ENCODE measurements around the gene VAT1L.
"Not testable (repeated sequence)": the region's sequence is repeated elsewhere in the genome, so short reads cannot be mapped to it uniquely, and the experiment has no call there.

VAT1L gene

DNA sequence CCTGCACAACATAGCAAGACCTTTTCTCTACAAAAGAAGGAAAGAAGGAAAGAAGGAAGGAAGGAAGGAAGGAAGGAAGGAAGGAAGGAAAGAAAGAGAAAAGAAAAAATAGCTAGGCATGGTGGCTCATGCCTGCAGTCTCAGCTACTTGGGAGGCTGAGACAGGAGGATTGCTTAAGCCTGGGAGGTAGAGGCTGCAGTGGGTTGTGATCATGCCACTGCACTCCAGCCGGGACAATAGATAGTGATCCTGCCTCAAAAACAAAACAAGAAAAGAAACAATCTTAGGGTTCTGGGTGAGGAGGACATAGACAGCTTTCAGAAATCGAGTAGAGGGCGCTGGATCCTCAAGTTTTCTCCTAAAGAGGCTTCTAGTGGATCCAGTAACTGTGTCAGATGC is 174.3 kb downstream of the VAT1L start:
- no peak for DNase-seq

DNA sequence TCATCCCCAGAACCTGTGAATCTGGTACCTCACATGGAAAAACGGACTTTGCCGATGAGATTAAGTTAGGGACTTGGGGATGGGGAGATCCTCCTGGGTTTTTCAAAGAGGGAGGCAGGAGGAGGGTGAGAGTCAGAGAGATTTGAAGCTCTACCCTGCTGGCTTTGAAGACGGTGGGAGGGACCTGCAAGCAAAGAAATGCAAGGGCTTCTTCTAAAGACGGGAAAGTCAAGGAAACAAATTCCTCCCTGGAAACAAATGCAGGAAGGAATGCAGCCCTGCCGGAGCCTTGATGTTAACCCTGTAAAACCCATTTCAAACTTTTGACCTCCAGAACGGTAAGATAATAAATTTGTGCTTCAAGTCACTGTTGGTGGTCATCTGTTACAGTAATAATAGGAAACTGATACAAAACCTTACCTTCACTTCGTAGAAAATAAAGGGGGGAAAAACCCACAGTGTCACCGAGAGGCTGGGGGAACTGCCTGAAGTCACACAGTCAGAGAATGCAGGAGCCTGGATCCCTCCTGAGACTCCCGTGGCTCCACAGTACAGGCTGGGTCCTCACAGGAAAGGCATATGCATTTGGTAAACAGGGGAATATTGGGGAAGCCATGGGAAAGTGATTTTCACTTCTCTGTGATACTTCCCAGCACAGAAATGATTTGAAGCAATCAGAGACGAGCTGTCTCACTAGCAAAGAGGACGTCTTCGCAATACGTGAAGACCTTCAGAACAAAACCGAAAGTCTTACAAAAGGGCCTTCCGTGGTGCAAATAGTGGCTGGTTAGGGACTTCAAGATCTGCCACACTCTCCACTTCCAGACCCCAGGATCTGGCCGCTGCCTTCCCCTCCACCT is 175.1 kb downstream of the VAT1L start:
- DNase-seq: no peak

DNA sequence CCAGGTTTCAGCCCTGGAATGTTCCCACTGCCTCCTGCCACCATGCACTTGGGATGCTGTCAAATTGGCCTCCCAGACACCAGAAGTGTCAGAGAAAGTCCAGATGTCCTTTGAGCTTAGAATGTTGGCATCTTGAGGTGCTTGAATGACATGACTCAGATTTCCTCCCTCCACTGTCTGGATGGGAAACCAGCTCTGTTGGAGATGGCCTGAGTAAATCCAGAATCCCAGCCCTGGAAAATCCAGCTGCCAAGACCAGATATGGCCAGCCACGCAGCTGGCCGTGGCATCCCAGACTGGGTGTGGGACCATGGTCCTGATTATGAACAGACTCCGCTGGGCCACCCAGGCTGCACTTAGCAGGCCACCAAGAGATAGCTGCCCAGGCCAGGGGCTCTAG is 177.0 kb downstream of the VAT1L start:
- no peak for DNase-seq

DNA sequence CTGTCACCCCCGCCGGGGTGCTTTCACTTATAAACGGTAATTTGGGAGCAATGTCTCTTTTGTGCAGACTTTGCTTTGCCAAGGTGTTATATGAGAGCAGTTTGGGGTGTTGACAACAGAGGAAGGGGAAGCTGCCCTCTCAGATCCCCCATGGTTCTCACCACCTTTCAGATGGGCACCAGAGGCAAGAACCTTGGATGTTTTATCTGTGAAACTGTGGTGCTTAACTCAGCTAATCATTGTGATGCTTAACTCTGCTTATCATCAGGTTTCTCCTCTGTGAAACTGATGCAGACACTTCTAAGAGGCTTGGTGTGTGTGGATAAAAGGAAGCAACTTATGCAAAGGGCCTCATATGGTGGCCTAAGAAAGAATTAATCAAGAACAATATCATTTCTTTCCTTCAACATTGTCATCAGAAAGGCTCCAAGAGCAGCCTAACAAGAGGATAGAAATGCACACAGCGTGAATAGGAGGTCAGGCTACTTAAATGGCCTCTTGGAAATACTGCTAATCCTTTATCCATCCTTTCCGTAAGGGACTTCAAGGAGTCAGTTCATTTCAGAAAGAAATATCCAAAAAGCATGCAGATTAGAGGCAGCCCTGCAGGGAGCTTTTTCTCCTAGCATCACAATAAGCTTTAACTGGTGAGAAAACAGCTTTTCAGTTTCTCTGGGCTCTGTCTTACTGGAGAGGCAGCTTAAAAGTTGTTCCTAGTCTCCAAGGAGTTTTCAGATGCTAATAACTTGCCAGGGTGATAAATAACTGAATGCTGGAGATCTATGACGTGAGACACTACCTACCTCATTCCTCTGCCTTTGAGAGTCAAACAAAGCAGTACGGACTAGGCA is 178.9 kb downstream of the VAT1L start:
- no peak for DNase-seq

DNA sequence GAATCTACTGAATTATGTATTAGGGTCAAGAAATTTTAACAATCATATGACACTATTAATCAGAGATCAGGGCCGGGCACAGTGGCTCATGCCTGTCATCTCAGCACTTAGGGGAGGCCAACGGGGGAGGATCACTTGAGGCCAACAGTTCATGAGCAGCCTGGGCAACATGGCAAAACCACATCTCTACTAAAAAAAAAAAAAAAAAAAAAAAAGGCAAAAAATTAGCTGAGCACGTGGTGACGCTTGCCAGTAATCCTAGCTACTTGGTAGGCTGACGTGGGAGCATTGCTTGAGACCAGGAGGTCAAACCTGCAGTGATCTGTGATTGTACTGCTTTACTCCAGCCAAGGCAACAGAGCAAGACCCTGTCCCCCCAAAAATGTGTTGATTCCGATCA is 181.5 kb downstream of the VAT1L start:
- DNase-seq: no peak

DNA sequence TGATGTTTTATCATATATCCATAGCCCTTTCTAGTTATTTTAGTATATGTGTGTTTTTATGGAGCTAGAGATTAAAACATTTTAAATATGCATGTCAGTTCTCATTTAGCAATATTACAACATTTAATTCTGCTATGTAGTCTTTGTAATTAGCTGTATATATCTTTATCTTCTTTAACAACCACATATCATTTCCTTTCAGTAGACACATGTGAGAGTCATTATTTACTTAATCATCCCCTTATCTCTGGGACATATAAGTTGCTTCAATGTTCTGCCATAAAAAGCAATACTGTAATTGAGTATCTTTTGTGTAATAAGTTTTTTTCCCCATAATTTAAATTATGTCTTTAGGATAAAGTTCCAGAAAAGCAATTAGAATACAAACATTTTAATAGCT is 182.0 kb downstream of the VAT1L start:
- DNase-seq: no peak

DNA sequence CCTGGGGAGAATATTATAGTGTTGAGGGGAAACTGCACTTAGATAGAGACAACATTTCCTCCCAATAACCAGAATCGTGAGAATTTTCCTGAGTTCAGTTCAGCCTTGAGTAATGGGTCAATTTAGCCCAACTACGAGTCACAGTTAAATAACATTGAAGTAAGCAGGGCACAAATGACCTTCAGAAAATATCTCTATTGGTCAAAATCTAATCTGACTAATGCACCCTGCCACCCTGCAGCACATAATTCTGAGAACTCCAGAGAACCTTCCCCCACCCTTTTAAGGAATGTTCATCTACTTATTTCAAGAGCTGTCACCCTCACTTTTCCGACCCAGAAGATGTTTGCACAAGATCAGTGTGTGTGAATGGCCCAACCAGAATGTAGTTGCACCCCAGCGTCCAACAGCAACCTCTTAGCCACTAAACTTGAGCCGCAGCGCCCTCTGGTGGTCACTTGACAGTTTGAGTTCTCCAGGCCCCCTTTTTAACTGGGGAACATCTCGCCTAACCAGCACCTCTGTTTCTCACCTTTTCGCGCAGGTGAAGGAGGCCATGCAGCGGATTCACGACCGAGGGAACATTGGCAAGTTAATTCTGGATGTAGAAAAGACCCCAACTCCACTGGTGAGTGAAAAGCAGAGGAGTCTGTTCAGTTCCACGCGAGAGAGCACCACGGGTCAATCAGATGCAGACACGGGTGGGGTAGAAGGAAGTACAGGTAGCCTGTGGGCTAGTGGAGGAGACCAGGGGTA is 183.1 kb downstream of the VAT1L start:
- DNase-seq: peak; percentile 66 to 87 (median 74)

DNA sequence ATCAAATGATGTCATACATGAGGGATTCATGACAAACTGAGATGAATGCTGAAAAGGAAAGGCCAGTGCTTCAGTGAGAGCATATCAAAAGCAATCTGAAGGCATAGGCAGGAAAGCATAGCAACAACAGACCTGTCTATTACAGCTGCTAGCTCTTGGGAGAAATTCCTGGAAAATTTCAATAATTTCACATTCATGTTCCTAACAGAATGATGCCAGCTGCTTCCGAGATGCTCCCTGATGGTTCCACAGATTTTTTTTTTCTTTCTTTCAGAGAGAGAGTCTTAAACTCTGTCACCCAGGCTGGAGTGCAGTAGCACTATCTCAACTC is 183.7 kb downstream of the VAT1L start:
- DNase-seq: no peak

DNA sequence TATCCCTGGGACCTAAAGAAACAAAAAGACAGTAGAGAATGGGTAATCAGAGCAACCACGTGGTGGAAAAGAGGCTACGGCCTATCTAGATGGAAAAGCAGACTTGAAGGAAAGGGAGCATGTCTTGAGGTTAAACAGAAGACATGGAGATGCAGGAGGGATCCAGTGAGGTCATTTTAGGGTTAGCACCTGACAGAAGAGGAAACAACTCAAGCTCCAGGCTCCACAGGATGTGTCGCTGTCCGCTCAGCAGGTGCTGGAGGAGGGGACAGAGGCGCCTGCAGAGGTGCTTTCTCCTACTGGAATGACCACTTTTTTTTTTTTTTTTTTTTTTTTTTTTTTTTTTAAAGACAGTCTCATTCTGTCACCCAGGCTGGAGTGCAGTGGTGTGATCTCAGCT is 186.5 kb downstream of the VAT1L start:
- DNase-seq: peak in 2 of 3 experiments; percentile 10 to 48

DNA sequence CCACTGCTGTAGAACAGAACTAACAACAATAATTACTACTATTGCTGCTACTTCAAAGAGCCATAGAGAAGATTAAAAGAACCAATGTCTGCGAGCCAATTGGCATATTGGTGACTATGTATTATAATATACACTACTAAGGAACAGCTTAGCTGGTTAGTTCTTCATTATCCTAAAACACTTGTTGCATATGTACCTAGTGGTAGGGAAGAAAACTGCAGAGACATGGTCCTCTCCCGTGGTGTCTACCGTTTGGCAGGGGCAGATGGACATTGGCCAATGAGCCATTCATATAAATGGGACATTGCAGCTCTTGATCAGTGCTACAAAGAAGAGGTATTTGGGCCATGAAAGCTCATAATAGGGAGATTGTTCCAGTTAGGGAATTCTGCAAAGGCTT is 187.6 kb downstream of the VAT1L start:
- DNase-seq: no peak

DNA sequence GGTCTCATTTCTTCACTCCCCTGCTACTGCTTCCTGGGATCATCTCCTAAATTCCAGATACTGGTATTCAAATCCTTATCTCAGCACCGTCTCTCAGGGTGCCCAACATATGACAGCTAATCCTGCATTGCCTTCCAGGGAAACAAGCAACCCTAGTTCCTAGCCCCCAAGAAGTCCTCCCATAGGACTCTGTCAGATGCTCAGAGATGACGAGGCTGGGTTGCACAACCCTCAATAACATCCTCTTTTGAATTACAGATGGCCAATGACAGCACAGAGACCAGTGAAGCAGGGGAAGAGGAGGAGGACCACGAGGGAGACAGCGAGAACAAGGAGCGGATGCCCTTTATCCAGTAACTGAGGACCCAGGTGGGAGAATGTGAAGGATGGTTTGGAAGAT is 189.0 kb downstream of the VAT1L start:
- no peak for DNase-seq

DNA sequence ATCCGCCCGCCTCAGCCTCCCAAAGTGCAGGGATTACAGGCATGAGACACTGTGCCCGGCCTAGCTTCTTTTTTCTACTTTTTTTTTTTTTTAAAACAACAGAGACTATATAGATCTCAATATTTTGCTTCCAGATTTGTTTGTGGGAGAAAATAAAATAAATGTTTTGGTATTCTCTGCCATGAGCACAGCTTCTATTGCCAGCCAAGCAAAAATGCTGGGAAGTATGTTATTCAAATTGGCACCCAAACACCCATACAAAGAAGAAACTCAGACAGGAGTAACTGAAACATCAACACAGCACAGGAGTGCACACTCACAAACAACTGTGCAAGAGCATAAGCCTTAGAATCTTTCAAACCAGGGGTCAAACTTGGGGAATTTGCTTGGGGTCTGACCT is 196.7 kb downstream of the VAT1L start:
- no peak for DNase-seq

DNA sequence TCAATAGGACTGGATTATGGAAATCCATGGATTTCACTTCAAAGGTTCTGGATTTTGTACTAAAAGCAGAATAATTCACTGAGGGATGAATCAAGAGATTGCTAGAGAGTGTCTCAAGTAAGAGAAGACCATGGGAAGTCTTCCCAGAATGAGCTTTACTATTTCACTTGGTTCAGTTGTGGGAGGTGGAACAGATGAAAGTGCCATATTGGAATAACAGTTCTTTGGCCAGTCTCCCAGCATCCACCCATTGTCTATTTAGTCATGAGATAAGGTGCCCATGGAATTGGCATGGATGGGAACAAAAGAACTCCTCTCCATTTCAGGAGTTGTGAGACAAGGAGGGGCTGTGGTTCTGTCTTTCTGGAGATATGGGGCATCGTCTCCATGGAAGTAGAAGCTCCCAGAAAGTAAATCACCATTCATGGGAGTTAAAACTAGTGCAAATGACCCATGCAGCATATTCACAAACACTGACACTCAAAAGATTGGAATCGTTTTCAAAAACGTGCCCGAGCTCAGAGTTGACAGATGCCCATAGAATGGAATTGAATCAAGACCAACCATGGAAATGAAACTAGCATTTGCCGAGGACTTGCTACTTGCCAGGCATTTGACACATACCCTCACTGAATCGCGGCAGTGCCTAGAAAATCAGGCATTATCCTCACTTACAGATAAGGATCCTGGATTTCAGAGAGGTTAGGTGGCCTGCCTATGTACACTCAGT is 197.8 kb downstream of the VAT1L start:
- DNase-seq: no peak

DNA sequence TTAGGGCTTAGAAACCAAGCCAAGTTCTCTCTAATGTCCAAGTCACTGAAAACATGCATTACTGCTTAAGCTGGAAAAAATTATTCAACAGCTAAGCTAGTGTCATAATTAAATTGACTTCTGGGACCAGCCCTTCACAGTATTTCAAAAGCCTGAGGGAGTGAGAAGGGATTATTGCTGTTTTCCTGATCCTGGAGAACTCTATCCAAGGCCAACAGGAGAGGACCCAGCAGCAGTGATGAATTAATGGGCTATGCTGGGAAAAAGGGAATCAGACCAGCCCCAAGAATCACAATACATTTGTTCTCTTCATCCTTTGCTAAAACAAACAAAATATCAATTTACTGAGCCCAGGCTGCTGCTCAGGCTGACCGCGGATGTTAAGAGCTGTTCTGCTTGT is 199.4 kb downstream of the VAT1L start:
- peak in 1 of 3 experiments; percentile 19 for DNase-seq

DNA sequence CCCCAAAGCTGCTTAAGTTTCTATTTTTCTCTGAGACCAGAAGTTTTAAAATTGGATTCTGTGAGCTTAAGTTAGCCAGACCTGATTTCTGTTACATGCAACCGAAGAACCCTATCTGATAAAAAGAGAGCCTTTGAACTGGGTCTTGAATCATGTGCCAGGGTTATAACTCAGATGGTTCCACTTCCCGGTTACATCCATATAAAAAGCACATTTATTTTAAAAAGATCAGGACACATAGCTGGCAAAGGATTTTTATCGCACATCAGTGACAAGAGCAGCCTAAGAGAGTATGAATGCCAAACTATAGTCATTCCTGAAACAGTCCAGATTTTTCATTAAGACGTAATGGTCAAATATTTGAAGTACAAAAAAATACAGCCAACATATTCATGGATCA is 201.5 kb downstream of the VAT1L start:
- no peak for DNase-seq

DNA sequence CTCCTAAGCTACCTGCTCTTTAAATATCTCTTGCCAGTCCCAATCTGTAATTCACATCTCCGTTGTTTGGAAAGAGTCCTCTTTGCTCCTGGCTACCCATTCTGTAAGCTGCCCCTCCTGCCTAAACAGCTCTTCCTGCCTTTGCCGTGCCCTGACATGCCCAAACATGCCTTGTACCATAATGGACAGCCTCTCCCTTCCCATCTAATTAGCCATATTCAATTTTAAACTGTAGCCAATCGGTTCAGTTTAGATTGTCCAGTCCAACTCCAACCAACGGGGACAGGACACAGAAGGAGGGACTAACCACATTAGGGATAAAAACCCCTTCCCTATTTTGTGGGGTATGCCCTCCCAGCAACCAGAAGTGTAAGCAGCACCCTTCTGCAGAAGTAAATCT is 203.3 kb downstream of the VAT1L start:
- peak in 2 of 3 experiments; percentile 3 to 30 for DNase-seq

DNA sequence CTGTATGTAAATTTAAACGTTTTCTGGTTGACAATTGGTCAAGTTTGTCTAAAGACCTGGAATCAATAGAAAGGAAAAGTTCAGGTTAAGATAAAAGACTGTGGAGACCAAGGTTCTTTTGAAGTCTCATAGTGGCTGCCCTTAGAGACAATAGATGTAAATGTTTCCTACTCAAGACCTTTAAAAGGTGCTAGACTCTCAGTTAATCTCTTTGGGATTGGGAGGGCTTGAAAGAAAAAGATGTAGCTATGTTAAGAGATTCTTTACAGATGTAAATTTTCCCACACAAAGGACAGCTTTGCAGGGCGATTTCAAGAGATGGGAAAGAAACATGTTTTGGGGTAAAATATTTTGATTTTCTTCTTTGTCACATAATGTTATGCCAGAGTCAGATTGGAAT is 204.0 kb downstream of the VAT1L start:
- DNase-seq: not testable (repeated sequence)

DNA sequence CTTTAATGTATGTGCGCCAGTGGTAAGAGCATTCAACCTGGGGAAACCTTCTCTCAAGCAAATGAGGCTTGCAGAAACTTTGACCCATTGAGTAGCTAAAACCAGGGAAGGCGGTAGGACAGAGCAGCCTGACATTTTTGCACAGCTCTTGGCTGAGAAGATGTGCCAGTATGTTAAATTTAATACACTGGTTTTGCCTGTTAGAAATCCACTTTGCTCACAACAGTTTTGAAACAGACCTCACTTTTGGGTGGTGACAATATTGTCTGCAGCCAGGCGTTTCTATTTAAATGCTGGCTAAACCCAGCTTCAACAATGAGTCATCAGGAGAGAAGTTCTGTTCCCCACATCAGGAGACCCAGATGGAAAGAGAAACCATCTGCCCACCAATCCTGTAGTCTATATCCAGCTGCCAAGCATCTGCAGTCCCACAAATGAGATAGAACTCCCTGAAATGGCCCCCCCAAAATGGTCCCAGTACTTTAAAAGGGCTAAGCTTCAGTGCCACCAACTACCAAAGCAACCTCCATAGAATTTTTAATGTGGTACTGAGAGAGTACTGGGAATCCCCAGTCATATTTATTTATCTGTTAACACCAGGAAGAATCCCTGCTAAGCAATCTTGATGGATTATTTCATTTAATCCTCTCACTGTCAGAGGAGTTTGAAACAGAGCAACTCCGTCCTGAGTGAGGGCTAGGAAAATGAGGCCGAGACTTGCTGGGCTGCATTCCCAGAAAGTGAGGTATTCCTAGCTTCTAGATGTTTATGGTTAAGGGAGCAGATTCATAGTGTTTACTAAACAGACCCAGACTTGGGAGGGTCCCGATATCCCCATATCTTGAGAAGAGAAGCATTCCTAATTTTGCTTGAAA is 205.0 kb downstream of the VAT1L start:
- DNase-seq: no peak

DNA sequence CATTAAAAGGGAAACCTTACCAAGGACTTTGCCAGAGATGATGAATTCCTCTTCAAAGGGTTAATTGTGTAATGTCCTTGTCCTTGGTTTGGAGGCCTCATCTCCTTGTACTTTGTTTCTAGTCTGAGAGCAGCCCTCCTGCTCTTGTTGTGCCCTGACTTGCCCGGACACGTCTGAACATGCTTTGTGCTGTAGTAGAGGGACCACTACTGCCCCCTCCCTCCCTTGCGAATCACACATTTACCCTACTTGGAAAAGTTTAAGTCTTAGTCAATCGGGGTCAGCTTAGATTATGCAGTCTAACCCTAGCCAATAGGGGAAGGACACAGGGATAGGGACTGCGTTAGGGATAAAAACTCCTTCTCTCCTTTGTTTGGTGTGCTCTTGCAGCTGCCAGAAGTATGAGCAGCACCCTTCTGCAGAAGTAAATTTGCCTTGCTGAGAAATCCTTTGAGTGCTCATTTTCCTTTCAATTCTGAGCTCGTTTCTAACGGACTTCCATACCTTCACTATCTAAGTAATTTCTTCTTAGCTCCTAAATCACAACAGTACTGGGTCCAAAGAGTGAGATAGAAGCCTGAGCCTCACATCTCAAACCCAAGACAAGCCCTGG is 207.6 kb downstream of the VAT1L start:
- no peak for DNase-seq

DNA sequence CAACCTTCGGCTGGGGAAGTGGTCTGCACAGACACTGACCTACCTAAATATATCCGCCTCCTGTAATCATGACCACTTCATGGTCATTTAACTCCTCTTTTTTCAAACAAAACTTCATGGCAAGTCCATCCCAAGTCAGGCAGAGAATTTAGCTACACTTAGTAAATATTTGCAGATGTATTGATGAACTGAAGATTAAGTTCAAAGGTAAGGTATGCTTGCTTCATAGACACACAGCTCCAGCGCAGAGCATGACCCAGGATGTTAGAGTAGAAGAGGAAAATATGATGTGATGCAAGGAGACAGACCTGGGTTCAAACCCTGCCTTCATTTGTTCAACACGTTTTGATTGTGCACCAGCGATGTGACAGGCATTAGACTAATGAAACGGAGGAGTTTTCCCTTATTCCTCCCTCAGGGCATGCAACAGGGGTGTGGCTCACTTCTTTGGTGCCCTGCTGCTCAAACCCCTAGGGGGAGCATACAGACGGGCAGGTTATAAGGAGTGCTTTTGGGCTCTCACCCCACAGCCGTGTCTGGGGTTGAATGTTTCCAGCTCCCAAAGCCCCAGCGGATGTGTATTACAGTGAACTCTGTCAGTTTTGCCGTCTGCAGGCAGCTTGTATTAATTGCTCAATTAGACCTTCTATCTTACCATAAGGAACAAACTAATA is 210.1 kb downstream of the VAT1L start:
- no peak for DNase-seq
